Colonic mucosa (tissue), 4 donors: Measurements from ENCODE around the gene ABLIM1. TPM values are rescaled to one million over a fixed set of nuclear protein-coding genes. Genes with fewer than 3 reads are reported as not detected.

Experiments used
- DNase-seq: peaks from one replicate; pipeline ENCODE4 v3.0.0-alpha.2; 2020
- H3K27ac ChIP-seq: fragments of 200-600 bp; one replicate; pipeline ENCODE4 v1.8.0; 2021
- H3K27me3 ChIP-seq: fragments of 200-600 bp; one replicate; pipeline ENCODE4 v1.8.0; 2021
- H3K36me3 ChIP-seq: fragments of 200-600 bp; one replicate; pipeline ENCODE4 v1.8.0; 2021
- H3K4me1 ChIP-seq: fragments of 200-600 bp; one replicate; pipeline ENCODE4 v1.8.0; 2021; ENCODE audit warnings: mild to moderate bottlenecking
- H3K4me3 ChIP-seq: fragments of 200-600 bp; one replicate; pipeline ENCODE4 v1.8.0; 2021
- H3K9ac ChIP-seq, 2 donors: one replicate each; pipeline ENCODE4 v1.7.0; 2013; ENCODE audit warnings: control low read depth in 2 of 2, low read depth in 2 of 2, low read length in 2 of 2
- H3K9me3 ChIP-seq: fragments of 200-600 bp; one replicate; pipeline ENCODE4 v1.8.0; 2021
- CTCF ChIP-seq: fragments of 200-600 bp; IDR thresholded peaks from one replicate; pipeline ENCODE4 v1.8.0; 2022; ENCODE audit warnings: antibody characterized with exemption, mild to moderate bottlenecking
- intact Hi-C: fragments of 100-400 bp; cut with DNase I; formaldehyde crosslinking; loops from one replicate; pipeline ENCODE4 v1.14.1; 2022
- total RNA-seq, 2 donors: library from RNA; stranded (reverse); fragmentation: NEBNext Ultra II Directional in 1 of 2; extraction: Animal tissue kit (Norgen Biotek cat#: 25700) in 1 of 2; gene quantifications; one replicate each; pipeline ENCODE4 v1.2.1, GENCODE V29; 2021
- donor health status: healthy.
- donor health status: DM: no; HTN: no; CAD: no.
- donor health status: DM: no; HTN: no; CAD: no.

The ABLIM1 gene
- total RNA-seq, 2 donors from 2014 or later: 118 to 131 TPM

- peak; percentile 33 for TF ChIP-seq CTCF
- Histone ChIP-seq H3K27me3 (no peaks in the 10 kb centered on the region), H3K9me3 (no peaks in the 10 kb centered on the region), H3K27ac (peak overlapping the region; percentile 13), H3K9ac (peak overlapping the region in 1 of 2 donors; percentile 34), H3K4me1 (peaks cover 13% of the 10 kb centered on the region), H3K4me3 (no peak overlapping the region), H3K36me3 (no peaks in the 10 kb centered on the region)
- intact Hi-C loops: loop anchor here (2.0 to 5.0 kb wide), 3 partner anchors 76 to 246 kb away; no protein-coding TSS in a partner anchor
- peak; percentile 64 for DNase-seq
Measured at GRCh38 chr10:114548662-114549061, 109.4 kb downstream of the ABLIM1 start.

GRCh38 chr10:114547514-114547913, 110.6 kb downstream of the ABLIM1 start:
- H3K4me1 ChIP-seq: peaks cover 13% of the 10 kb centered on the region
- intact Hi-C loops: loop anchor here (5.0 kb wide), 2 partner anchors 235 to 245 kb away; no protein-coding TSS in a partner anchor

GRCh38 chr10:114547056-114547455, 111.0 kb downstream of the ABLIM1 start:
- H3K4me1 ChIP-seq: peaks cover 13% of the 10 kb centered on the region
- peak overlapping the region; percentile 21 for H3K27ac ChIP-seq
- no peak for TF ChIP-seq CTCF
- H3K36me3 ChIP-seq: no peaks in the 10 kb centered on the region
- H3K27me3 ChIP-seq: no peaks in the 10 kb centered on the region
- no peak for DNase-seq
- intact Hi-C loops: loop anchor here (5.0 kb wide), 2 partner anchors 235 to 245 kb away; no protein-coding TSS in a partner anchor
- no peaks in the 10 kb centered on the region for H3K9me3 ChIP-seq
- no peak overlapping the region for H3K4me3 ChIP-seq
- H3K9ac ChIP-seq: peak overlapping the region in 1 of 2 donors; percentile 19

More at GRCh38 chr10:114547514-114547913, 110.6 kb downstream of the ABLIM1 start:
- H3K27ac ChIP-seq: no peak overlapping the region
- DNase-seq: no peak
- TF ChIP-seq CTCF: no peak
- H3K4me3 ChIP-seq: no peak overlapping the region
- no peak overlapping the region for H3K9ac ChIP-seq
- H3K9me3 ChIP-seq: no peaks in the 10 kb centered on the region
- no peaks in the 10 kb centered on the region for H3K27me3 ChIP-seq
- no peaks in the 10 kb centered on the region for H3K36me3 ChIP-seq

GRCh38 chr10:114545819-114546218, 112.3 kb downstream of the ABLIM1 start:
- no peaks in the 10 kb centered on the region for H3K36me3 ChIP-seq
- peaks cover 13% of the 10 kb centered on the region for H3K4me1 ChIP-seq
- DNase-seq: no peak
- no peak overlapping the region for H3K9ac ChIP-seq
- H3K9me3 ChIP-seq: no peaks in the 10 kb centered on the region
- no peak for TF ChIP-seq CTCF
- intact Hi-C loops: loop anchor here (5.0 kb wide), 2 partner anchors 236 to 244 kb away; no protein-coding TSS in a partner anchor
- no peak overlapping the region for H3K27ac ChIP-seq
- no peak overlapping the region for H3K4me3 ChIP-seq
- no peaks in the 10 kb centered on the region for H3K27me3 ChIP-seq

GRCh38 chr10:114545071-114545470, 113.0 kb downstream of the ABLIM1 start:
- no peaks in the 10 kb centered on the region for H3K36me3 ChIP-seq
- intact Hi-C loops: loop anchor here (5.0 kb wide), 2 partner anchors 237 to 243 kb away; no protein-coding TSS in a partner anchor
- H3K4me3 ChIP-seq: no peak overlapping the region
- H3K27ac ChIP-seq: no peak overlapping the region
- H3K9ac ChIP-seq: no peak overlapping the region
- peaks cover 13% of the 10 kb centered on the region for H3K4me1 ChIP-seq
- H3K9me3 ChIP-seq: no peaks in the 10 kb centered on the region
- H3K27me3 ChIP-seq: no peaks in the 10 kb centered on the region
- no peak for TF ChIP-seq CTCF
- DNase-seq: no peak
